Iris pigment epithelial cell (primary cell): Measurements from ENCODE around the gene RAB20.
A peak's percentile ranks its signal among the peaks of the same experiment; 100 is the strongest.
"Not testable (repeated sequence)": the region's sequence is repeated elsewhere in the genome, so short reads cannot be mapped to it uniquely, and the experiment has no call there.

ENCODE experiments used
- DNase-seq: peaks from one replicate; pipeline ENCODE4 v3.0.0-alpha.2; 2011; ENCODE audit warnings: low read depth

Gene RAB20

DNA sequence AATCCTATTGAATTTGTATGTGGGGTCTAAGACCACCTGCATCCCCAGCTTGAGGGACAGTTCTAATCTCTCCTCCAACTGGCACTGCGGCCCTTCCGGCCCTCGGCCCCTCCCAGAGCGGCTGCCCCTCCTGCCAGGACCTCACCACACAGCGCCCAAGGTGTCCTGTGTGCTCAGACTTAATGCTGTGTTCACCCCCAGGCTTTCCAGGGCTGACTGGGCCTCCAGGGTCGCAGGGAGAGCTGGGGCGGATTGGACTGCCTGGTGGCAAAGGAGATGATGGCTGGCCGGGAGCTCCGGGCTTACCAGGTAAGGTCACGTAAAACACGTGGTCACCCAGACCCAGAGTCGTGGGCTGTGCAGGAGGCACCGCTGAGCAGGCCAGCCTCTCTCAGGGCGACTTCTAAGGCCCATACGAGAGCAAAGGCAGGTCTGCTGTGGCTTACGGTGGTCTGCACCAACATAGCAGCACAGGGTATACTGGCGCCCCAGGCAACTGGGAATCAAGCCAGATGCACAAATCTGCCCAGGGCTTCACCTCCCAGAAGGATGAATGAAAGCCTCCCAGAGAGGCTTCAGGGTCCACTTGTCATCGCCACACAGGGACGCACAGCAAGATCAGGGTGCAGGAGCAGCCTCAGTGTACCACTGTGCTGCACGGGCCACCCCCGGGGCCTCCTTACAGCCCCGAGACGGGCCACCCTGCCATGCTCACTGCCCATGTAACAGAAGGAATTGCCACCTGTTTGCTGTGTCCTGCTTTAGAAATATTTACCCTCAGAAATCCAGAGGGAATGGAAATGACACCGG, 69.4 kb downstream of the RAB20 start:
- no peak for DNase-seq

DNA sequence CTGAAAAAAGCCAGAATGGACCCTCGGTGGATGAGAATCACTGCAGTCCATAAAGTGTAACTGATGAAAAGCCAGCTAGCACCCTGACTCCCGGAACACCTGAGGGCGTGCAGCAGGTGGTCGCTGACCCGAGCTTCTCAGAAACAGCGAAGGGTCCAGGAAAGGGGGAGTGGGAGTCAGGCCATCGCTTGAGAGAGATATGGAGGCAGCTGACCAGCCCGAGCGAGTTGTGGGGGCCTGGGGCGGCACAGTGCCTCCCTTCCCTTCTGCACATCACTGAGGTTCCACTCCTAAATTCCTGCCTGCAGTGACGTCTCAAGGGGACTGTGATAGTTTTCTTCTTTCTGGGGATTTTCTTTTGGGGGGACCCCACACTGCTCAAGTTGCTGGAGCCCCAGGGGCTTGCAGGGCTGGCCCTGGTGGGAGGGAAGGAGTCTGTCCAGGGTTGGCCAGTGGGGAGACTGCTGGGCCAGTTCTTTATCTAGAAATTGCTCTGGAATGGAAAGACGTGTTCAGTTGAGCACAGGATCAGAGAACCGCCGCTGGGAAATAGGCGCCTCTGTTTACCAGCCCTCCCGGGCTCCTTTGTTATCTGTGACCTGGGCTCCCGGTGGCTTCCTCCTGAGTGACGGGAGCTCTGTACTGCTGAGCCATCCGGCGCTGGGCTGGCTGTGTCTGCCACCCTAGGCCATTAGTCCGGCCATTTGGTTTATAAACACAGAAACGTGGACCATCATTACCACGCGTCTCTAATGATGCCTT, 71.3 kb downstream of the RAB20 start:
- DNase-seq, result no peak

DNA sequence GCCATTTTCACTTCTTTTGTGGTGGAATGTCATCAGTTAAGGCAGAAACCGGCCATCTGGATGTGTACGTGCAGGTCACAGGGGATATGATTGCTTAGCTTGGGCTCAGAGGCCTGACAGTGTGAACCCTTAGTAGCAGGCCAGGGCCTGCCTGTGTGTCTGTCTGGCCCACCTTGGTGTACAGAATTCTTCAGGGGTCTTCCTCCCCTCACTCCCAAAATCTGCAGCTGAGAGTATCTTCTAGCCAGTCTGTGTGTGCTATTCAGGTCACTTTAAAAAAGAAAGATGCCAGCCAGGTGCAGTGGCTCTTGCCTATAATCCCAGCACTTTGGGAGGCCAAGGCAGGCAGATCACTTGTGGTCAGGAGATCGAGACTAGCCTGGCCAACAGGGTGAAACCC, 74.6 kb downstream of the RAB20 start:
- DNase-seq, result not testable (repeated sequence)

DNA sequence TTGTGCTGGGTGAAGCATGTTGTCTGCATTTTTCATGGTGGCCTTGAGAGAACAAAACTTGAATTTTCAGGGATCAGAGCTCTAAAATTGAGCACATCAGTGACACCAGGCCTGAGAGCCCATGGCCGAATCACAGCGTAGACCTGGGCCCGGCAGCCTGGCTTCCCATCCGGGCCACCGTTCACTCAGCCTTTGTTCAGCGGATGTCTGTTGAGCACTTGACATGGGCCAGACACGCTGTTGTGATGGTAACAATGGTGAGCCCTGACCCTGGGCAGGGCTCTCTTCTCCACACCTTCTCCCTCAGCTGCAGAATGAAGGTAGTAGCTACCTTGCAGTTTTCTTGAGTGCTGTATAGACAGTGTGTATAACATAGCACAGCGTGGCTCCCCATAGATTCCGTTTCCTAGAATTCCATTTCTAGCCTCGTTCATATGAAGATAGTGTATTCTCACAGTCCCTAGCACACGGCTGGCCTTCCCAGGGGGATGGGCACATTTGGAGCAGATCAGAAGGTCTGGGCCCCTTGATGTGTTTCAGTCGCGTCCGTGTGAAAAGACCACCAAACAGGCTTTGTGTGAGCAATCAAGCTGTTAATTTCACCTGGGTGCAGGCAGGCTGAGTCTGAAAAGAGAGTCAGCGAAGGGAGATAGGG, 75.3 kb downstream of the RAB20 start:
- no peak for DNase-seq

DNA sequence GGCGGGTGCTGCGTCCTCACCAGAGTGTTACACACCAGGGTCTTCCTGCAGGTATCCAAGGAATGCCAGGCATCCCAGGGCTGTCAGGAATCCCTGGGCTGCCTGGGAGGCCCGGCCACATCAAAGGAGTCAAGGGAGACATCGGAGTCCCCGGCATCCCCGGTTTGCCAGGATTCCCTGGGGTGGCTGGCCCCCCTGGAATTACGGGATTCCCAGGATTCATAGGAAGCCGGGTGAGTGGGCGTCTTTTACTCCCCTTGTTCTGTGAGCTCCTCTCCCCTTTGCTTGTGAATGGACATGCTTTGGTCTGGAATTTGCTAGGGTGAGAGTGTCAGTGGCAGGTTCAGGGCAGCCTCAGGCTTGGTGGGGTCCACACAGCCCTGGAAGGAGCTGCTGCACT, 75.9 kb downstream of the RAB20 start:
- DNase-seq, result peak; percentile 45

DNA sequence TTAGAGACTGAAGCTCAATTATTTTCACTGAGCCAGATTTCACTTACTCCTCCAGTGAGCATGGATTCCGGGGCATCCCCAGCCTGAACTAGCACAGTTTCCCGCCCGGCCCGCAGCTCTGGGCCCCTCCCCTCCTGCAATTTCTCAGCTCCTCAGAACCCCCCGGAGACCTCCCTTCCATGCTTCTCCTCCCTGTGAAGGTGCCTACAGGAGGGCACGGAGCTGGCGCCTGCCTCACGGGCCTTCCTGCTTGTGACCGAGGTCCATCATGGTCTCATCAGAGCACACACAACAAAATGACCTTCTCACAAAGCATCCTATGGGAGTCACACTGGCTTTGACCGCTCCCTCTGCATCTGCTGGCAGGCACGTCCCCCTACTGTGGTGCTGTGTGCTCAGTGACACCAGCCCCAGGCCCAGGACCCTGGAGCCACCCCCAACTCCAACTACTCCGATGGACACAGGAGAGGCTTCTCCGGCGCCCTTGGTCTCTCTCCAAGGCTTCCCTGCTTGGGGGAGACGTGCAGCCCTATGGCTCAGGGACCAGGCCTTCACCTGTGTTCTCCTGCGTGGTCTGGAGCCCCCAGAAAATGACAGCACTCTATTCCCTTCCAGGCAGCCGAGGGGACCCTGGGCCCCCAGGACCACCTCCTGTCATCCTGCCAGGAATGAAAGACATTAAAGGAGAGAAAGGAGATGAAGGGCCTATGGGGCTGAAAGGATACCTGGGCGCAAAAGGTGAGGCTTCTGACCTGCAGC, 77.1 kb downstream of the RAB20 start:
- DNase-seq, result no peak

DNA sequence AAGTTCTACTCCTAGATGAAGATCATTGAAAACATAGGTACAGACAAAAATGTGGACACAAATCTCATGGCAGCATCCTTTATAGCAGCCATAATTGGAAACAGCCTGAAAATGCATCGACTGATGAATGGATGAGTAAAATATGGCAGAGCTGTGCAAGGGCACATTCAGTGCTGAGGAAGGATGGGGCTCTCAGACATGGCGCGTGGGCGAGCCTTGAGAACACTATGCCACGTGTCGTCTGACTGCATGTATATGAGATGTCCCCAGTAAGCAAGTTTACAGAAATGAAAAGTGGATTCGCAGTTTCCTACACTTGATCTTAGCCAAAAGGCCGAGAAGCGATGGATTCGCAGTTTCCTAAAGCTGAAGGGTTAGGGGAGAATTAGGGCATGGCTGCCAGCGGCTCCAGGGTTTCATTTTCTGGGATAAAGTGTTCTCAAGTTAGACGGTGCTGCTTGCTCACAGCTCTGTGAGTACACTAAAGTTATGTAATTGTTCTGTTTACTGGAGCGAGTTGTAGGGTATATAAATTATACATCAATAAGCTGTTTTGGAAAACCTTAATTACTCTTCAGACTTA, 78.0 kb downstream of the RAB20 start:
- DNase-seq, result no peak

DNA sequence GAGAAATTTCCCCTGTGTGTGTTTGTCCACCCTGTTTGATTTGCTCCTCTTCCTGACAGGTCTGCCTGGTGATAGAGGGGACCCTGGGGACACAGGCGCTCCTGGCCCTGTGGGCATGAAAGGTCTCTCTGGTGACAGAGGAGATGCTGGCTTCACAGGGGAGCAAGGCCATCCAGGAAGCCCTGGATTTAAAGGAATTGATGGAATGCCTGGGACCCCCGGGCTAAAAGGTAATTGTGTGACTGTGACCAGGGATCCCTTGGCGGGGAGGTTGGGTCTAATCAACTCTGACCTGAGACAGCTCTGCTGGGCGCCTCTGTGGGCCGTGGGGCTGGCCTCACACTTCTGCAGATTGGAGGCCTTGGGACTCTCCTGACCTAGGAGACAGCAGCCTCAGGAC, 81.4 kb downstream of the RAB20 start:
- DNase-seq, result no peak

DNA sequence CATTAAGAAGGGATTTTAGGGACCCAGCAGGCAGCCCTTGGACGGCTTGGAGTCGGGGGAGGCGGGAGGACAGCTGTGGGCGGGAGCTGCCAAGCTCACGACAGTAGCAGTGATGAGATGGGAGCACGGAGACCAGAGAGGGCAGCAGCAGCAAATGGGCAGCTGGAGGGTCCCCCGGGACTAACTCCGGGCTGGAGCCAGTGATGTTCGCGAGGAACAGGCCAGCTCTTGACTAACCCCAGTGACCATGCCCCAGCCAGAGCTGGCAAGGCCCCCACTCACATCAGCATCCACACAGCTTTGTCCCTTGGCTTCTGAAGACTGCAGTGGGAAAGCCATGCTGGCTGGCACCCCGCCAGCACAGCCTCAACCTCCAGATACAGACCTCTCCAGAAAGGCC, 81.9 kb downstream of the RAB20 start:
- DNase-seq, result no peak

DNA sequence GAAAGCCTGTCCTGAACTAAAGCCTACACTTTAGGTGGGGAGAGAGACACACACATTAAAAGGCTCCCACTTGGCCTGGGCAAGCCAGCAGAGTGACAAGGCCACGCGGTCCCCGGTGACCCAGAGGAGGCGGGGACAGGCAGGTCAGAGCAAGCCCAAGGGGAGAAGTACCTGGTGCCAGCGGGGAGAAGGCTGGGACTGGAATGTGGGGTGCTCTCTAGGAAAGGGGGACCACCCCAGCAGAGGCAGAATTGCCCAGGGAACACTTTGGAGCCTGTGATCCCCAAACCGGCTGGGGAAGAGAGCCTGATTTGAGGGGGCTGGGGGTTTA, 82.3 kb downstream of the RAB20 start:
- DNase-seq, result no peak

DNA sequence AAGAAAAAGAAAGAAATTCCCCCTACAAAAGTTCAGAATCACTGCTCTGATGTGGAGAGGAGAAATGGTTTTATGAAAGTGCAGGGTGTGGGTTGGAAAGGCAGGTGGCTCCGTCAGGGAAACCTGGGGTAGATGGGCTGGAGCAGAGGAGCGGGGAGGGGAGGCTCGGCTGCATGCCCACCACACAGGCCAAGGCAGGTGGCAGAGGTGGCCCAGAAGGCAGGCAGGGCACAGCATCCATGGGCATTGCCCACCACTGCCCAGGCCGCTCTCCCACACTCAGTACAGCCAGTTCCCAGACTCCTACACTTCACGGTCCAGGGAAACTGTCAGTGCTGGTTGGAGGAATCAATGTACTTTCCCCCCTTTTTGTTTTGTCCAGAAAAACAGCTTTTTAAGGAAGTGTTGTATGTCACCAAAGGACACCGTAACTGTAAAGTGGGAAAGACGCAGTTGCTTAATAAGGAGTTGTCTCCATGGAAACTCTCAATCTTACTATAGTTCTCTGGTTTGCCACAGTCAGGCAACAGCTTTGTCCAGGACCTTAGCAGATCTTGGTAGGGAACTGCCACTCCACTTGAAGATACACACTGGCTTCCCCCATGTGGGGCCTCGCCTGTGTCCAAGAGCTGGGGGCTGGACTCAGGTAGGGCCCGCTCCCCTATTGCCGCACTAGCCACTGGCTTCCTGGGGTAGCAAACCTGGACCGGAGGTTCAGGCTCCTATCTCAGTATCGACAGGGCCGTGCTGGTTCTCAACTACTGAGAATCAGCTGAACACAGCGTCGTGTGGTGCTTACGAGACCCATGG, 82.9 kb downstream of the RAB20 start:
- DNase-seq, result no peak

DNA sequence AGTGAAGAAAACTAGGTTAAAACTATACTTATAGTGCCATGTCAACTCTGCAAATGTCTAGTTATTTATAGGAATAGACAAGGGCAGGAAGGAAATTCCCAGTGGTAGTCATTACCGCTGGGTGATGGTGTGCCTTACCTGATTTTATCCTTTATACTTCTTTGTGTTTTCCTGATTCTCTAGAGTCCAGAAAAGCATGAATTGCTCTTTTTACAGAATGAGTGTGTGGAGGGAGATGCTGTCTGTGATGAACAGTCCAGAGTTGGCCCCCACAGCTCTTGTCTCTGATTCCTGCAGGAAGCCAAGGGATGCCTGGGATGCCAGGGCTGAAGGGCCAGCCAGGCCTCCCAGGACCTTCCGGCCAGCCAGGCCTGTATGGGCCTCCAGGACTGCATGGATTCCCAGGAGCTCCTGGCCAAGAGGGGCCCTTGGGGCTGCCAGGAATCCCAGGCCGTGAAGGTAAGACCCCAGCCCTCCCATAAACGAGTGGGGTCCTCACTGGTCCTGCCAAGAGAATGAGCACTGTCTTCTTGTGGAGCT, 83.7 kb downstream of the RAB20 start:
- no peak for DNase-seq

DNA sequence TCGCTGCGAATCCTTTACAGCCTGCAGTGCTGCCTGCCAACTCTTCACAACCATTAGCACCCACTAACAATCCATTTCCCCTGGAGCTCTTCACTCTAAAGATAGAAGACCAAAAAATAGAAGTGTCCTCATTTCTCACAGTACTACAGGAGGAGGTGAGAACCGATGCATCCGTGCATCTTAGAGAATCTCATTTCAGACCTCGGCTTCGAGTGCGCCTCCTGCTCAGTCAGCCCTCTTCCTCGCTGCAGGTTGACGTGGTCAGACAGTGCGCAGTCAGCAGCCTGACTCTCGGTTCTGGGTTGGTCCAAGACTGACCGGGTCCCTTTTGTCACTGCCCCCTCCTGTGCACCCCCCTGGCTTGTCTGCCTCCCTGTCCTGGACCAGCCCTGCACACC, 85.3 kb downstream of the RAB20 start:
- no peak for DNase-seq

DNA sequence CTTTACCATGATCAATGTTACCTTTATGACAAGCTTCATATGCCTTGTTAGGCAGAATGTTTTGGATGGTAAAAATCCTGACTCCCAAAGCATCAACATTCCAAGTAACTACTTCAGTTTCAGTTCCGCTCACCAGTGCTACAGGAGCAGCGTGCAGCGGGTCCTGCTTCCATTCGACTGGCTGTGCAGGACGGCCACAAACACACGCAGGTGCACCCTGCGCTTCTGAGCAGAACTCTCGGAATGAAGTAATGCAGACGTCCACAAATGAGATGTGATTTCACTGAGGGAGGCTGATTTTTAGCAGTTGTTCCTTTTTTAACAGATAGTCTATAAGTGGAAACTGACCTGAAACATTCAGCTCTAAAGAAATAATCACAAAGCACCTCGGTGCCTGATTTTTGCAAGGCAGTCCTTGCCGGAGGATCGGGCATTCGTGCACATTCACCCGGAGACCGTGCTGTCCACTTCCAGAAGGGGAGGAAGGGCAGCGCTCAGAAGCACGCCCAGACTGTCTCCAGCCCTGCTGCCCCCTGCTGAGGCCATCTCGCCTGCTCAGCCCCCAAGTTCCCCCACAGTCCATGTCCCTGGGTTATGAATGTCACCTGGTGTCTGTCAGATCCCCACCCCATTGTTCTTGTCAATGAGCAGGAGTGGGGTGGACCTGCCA, 85.8 kb downstream of the RAB20 start:
- DNase-seq, result no peak

DNA sequence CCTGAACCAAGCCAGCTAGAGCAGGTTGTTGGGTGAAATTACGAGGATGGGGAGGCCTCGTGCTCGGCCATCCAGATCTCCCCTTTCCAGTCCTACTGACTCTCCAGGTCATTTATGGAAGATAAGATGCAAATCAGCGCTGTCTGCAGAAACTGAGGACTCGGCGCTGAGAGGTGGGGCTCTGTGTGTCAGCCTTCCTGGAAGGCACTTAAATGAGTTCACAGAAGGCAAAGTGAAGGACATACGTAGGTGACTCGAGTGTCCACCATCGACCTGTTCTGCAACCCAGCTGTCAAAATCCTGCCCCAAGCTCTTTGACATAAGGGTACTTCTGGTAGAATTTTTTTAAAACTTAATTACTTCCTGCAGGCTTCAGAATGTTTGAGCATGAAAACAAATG, 86.4 kb downstream of the RAB20 start:
- no peak for DNase-seq

DNA sequence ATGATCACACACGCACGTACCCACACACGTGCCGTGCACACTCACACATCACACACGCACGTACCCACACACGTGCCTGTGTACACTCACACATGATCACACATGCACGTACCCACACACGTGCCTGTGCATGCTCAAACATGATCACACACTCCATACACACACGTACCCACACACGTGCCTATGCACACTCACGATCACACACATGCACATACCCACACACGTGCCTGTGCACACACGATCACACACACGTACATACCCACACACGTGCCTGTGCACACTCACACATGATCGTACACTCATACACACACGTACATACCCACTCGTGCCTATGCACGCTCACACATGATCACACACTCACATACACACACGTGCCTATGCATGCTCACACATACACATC, 86.8 kb downstream of the RAB20 start:
- no peak for DNase-seq
